NCI-H69 (cell line): Measurements from ENCODE around the gene PCDH10.
"Not testable (repeated sequence)": the region's sequence is repeated elsewhere in the genome, so short reads cannot be mapped to it uniquely, and the experiment has no call there.

Experiments used
- DNase-seq: peaks from one replicate; lab custom pipeline; 2025; lab: John Stamatoyannopoulos, UW

The PCDH10 gene

GRCh38 chr4:133233922-133234321 lies 84.8 kb downstream of the PCDH10 start:
- DNase-seq, result no peak

DNA sequence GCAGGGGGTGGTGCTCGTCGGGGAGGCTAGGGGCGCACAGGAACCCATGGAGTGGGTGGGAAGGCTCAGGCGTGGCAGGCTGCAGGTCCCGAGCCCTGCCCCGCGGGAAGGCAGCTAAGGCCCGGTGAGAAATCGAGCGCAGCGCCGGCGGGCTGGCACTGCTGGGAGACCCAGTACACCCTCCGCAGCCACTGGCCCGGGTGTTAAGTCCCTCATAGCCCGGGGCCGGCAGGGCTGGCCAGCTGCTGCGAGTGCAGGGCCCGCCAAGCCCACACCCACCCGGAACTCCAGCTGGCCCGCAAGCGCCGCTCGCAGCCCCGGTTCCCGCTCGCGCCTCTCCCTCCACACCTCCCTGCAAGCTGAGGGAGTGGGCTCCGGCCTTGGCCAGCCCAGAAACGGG lies 91.4 kb downstream of the PCDH10 start:
- DNase-seq, result not testable (repeated sequence)
